Fibroblast of gingiva (primary cell): ENCODE results near the gene BCL11B.
"Not testable (repeated sequence)": the region's sequence is repeated elsewhere in the genome, so short reads cannot be mapped to it uniquely, and the experiment has no call there.

Experiments used
- DNase-seq: peaks from one replicate; pipeline ENCODE4 v3.0.0-alpha.2; 2011; ENCODE audit warnings: low read depth

BCL11B gene

DNA sequence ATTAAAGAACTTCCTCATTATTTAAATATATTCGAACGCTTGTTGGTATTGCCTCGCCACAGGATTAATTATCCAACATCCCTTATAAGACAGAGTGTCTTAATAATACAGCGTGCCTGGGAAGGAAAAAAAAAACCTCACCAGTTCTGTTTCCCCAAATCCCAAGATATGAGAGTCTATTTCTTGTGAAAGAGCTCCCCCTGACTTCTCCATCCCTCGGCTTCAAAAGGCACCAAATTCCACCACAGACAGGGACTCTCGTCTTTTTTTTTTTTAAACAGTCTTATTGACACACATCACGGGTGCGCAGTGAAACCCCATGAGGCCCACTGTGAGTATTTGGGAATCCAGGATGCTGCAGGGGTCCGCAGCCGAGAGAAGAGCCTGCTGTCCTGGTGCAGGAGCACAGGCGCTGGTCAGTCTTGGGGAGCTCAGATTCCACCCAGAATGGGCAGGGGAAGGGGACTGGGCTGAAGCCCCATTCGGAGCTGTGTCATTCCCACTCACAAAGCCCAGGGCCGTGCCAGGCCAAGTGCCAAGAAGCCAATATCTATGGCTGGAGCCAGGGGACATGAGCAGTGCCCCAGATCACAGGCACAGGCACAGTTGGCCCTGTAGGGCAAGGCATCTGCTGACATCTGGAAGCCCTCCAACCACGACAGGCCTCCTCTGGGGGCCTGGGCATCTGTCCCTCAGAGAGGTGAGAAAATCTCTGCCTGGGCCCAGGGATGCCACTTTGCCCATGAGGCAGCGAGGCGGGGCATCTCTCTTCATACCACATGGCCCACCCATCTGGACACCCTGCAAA lies 71.9 kb downstream of the BCL11B start:
- DNase-seq, result no peak

DNA sequence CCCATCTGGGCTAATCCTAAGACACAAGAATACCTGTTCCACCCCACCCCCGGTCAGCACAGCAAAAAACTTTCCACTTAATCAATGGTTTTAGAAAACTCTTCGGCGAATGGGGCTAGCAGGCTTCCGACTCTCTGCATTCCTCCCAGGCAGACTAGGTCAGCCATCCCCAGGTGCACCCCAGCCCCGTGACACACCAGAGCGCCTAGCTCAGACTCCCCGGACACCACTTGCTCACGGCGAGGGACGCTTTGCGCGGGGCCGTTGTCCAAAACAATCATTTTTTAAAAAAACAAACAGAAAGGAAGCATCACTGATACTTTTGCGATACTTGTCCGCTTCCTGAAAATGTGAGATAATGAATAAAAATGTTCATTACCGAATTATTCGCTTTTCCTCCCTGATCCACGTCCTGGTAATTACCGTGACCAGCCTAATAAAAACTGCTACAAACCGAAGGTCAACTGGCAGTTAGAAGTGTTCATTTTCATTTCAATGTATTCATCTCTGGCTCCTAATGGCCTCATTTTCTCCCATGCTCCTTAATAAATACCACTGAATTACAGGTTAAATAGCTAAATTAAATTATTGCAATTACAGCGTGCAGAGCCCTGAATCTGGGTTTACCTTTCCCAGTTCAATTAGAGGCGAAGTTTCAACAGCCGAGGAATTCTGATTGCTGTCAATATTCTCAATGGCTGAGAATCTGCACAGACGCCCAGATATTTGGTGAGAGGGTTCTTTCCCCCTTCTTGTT lies 73.1 kb downstream of the BCL11B start:
- DNase-seq, result no peak

DNA sequence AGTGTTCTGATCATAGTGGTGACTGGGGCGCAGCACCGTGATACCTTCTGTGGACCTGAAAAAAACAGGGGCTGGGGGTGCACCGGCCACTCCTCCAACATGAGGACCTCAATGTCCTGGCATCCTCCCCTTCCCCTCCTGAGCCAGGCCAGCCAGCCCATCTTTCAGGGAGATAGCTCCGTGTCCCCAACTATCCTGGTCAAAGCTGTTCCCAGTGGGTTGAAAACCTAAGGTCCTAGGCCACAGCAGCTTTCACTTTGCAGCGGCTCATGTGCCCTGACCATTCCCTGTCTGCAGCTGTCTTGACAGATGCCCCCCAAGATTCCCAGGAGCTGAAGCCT lies 75.7 kb downstream of the BCL11B start:
- DNase-seq, result no peak

DNA sequence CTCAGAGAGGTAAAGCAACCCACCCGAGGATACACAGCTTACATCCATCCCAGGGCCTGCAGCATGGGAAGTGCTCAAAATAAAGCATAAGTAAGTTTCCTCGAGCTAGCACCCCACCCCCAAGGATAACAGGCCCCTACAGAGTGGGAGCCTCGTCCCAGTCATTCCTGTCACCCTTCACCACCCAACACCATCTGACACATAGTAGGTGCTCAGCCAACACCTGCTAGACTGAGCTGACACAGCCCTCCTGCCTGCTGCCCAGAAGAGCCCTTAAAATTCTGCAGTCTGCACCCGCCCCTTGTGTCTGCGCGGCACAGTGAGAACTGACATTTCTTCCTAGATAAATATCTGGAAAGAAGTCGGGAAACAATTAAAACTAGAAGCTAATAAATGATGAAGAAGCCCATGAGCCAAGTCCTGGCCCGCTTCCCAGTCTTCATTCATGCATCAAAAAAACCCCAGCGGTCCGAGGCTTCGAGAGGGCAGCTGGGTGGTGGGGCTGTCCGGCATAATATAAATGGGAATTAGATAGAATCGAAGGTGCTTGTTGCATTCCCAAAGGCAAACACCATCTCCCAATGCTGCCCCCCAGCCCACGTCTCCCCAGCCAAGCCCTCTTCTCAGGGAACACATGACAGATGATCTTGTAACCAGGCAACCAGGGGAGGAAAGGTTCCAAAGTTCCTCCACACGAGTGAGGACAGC lies 76.2 kb downstream of the BCL11B start:
- no peak for DNase-seq

DNA sequence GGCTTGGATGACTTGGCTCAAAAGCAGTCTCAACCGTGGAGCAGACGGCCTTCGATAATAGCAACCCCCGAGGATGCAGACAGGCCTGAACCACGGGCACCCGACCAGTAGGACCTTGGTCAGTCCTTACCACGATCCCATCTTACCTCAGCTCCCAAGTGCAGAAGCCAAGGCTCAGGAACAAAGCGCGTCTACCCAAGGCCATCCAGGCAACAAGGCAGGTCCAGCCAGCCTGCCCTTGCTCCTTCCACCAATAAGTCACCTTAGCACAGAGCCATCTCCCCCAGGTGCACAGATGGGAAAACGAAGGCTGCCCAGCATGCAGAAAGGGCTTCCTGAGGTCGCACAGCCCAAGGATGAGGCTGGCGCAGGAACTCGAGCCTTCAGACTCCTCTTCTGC lies 77.3 kb downstream of the BCL11B start:
- DNase-seq, result no peak

DNA sequence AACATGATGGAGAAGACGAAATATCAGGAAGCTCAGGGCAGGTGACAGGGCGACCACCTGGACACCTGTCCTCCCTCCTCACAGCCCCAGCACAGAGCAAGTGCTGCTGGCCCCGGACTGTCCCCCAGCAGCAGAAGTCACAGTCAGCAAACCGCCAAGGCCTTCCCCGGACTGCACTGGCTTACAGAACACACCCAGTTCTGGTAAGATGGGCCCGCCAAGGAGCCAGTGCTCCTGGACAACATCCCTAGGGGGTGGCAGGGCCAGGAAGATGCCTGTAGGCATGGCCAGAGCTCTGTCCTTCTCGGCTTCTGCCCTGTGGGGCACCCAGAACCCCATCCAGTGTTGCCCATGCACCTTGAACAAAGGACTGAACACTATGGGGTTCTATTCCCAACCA lies 77.9 kb downstream of the BCL11B start:
- DNase-seq, result no peak

DNA sequence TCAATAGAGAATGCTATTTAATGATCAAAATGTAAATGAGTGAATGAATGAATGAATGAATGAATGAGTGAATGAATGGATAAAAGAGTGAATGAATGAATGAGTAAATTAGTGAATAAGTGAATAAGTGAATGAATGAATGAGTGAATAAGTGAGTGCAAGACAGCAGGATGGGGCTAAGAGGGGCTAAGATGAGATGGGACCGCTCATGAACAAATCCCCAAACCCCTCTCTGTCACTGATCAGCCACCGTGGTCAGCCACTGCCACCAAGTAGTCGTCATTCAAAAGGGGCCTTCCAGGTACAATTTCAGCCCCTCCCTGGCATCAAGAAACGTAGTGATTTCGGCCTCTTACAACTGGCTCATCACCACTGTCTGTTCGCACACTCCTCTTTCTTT lies 79.2 kb downstream of the BCL11B start:
- DNase-seq, result no peak

DNA sequence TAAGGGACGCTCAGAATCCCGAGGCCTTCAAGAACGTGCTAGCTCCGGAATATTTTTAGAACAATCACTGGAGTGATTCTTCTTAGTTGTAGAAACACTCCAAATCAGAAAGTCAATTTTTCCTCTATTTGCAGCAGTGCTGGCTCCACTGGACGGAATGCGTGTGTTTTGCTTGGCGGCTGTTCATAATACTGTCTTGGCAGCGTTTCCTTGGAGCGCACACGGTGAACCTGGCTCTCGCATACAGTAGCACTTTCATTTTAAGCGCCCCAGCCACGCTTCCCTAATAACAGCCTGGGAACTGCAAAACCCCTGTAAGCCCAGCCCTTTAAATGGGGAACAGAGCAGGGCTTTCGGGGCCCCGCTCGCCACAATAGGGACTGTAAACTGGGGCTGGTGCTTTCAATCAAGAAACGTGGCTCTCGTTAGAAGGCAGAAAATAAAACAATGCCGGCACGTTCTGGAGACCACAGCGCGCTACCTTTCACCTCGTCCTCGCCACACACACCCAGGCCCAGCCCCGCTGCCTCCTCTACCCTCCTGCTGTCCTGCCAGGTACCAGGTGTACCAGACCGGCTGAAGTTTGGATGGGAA lies 79.9 kb downstream of the BCL11B start:
- DNase-seq, result no peak

DNA sequence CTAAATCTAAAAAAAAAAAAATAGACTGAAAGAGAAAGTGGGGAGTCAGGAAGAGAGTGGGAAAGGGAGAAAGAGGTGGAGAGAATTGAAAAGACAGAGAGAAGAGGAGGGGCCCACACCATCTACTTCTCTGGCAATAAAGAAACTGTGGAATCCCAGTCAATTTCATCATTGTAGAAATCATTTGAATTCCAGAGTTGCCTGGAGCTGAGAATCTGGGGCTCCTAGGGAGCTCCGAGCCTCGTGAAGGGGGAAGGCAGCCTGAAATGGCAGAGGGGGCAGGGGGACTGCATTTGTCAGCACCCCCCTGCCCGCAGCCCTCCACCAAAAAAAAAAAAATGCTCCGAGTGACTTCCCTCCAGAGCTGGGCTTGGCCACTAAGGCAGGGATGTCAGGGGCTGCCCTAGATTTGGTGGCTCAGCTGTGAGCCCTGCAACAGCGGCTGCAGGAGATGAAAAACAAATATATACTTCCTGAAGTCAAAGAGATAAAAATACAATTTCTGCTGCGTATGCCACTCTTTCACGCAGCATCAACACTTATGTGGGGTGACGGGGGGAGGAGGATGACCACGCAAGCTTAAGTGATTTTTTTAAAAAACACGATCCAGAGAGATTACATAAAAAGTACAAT lies 80.5 kb downstream of the BCL11B start:
- no peak for DNase-seq

DNA sequence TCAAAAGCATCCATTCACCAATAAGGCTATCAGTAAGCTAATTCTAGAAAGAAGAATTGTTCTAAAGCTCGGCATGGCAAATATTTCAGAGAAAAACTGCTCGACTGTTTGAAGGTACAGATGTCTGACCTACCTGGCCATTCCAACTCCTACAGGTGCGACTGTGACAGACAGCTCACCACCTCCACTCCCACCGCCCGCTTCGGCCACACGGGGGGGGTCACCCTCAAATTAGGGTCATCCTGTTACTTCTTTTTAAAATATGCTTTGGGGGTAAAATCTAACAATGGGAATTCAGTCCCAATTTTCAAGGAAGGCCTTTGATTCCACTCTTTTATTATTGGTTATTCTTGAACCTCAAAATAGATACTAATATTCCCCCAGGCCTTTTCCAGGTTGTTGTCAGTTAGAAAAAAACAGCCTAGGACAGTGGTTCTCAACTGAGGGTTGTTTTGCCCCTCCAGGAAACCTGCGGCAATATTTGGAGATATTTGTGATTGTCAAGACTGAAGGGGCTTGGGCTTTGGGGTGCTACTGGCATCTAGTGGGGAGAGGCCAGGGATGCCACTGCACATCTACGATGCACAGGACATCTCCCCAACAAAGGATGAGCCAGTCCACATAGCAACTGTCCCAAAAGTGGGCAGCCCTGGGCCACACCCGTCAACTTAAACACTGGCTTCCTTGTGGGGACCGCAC lies 81.2 kb downstream of the BCL11B start:
- no peak for DNase-seq

DNA sequence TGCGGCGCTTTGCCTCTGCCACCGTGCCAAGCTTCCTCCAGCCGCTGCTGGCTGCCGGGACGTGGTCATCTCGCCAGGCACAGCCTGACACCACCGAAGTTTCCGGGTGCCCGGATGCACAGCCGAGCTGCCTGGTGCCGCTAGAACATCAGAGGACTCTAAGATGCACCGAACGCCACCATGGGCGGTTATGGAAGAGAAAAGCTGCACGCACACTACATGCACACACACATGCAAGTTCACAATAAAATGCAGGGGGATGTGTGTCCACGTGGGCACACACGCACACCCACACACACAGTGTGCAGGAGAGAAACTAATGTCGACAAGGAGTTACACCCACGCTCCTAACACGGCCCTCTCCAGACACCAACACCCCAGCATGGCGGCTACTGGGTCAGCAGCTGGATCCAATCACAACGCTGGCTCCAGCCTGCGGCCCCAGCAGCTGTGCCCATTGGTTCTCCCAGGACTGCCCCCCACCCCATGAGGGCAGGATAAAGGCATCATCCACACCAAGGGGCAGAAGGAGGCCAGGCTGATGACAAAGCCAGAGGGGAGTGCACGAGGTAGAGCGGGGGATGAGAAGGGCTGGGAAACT lies 82.7 kb downstream of the BCL11B start:
- no peak for DNase-seq

DNA sequence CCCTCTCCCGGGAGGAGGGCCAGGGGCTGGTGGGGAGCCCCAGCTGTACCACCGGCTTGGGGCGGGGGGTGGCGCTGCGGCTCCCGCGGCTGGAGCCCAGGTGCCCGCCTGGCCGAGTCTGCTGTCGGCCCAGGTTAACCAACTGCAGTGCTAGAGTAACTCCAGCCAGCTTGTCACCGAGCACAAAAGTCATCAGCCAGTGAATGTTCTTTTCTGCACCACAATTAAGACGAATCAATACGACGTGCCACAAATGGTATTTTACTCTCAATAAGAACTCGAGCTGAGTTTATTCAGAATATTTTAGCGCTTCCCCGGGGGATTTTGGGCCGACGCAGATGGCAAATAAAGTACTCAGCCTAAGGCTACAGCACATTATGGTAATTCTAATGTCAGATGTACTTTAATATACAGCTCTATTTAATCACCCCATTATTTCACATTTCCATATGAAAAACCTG lies 83.2 kb downstream of the BCL11B start:
- no peak for DNase-seq

DNA sequence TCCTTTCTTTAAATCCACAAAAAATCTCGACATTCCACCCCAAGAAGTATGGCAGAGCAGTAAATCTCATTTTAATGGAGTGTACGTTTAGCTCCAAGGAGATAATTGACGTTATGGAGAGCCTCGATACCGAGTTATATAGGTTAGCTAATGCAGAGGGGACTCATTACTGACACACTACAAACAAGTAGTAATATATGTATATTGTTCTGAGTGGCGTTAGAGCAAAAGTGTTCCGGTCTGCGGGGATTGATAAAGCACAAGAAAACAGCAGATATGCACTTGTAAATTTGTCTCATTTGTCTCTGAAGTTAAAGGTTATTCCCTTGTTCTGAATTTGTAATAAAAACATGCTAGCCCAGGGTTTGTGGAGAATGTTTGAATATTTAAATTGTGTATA lies 84.1 kb downstream of the BCL11B start:
- DNase-seq, result no peak

DNA sequence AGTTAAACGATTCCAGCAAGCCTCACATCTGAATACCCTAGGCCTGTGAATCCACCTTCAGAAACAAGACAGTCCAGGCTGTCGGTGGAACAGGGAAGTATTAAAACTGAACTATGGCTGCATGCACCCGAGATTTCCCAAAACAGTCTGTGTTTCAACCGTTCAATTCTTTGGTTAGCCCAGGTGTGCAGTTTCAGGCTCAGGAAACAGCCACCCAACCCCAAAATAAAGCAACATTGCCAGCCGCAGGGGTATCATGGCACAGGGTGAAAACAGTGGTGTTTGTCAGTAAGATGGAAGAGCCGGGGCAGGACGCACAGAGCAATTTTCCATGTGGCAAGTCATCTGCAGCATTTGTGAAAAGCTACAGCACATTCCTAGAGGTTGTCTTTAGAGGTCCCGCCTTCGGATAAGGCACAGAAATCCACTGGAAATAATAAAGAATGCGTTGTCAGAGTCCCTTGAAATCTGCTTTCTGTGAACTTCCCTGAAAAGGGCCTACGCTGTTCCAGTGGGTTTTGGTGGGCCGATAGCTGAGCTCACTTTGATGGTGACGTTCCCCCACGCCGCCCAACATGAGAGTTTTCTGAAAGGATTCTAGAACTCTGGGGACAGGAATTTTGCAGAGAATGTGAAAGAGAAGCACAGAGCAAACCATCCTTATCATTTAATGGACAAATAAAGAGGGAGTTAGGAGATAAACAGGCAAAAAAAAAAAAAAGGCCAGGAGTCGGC lies 84.9 kb downstream of the BCL11B start:
- no peak for DNase-seq

DNA sequence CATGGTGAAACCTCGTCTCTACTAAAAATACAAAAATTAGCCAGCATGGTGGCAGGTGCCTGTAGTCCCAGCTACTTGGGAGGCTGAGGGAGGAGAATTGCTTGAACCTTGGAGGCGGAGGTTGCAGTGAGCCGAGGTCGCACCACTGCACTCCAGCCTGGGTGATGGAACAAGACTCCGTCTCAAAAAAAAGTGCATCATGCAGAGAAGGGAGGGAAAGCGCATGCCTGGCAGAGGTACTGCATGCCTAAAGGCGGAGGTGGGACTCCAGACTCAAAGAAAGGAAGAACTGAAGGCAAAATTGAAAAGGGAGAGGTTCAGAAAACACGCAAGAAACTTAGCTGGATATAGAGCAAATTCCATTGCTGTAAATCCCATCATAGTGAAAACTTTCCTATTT lies 85.7 kb downstream of the BCL11B start:
- DNase-seq, result not testable (repeated sequence)

DNA sequence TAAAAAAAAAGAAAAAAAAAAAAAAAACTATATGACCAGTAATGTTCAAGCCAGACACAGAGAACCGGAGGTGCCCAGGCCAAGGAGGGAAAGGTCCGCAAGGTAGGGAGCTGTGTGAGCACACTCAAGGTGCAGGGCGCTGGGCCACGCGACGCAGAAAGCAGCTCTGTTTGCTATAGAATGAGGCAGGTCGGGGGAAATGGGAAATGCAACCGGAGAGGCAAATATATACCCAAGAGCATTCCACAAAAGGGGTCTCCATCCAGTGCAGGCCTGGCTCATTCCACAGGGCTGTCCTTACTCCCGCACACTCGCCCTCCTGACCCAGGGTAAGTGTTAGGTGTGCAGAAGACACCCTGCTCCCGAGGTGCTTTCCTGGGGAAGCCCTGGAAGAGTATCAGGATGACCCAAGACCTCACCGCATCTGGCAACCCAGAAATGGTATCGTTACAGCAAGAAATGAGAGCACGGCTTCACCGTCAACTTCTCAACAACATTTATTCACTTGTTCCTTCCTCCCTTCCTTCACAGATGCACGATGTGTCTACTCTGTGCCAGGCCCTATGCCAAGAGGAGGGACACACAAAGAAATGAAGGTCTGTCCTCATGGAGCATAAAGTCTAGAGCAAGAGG lies 86.4 kb downstream of the BCL11B start:
- no peak for DNase-seq

DNA sequence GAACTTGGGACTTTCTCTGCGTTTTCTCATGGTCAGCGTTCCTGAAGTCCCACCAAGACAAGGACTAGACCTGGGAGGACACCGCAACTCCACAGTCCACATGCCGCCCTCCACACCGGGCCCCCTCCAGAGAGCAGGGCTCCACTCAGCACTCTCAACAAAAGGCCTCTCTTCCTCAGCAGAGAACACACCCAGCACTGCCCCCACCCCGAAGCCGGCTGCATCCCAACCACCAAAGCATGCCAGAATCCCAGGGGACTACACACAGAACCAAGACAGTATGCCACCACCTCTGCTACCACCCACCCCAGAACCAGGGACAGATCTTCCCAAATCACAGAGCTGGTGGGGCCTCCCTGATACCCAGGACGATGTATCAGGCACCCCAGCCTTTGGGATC lies 88.3 kb downstream of the BCL11B start:
- DNase-seq, result no peak

DNA sequence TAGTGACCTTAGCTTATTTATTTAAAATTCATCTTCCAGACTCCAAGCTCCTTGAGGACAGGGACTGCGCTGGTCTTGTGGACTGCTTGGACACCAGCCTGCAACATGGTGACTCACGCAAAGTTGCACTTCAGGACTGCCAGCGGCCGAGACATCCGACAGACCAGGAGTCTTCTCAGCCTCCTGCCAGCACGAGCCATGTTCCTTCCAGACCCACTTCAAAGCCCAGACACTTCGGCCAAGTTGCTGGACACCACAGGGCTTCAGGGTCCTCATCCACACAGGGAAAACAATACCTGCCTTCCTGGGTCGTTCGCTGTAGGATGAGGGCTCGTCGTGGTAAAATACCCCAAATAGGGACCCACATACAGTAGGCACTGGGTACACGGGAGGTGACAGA lies 88.7 kb downstream of the BCL11B start:
- DNase-seq, result no peak

DNA sequence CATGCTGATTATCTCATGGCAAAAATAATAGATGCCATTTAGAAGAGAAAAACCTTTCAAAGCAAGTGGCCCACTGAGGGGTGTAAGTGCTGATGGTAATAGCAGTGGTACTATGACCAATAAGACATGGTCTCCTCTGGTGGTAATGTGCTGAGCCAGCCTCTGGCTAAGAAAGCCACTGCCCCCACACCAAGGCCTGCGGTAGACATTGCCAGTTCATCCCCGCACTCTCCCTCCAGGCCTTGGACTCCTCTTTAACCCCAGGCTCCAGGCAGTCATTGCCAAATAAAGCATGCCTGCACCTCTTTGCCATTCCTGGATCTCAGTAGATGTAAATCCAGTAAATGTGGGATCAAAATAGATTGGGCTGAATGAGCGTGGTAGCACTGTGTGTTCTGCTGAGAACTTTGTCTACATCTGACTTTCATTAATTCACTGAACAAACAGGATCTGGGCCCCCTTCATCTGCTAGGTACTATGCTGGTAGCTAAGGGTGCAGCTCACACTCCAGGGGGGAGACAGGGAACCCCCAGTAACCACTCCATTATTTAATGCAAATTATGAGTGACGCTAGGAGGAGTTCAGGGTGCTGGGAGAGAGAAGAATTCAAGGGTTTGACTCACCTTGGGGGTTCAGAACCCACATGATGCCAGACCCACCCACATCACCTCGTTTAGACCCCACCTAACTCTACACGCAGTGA lies 89.3 kb downstream of the BCL11B start:
- DNase-seq, result no peak
